CD14-positive monocyte (primary cell): Measurements from ENCODE around the gene DLK2. TPM values are rescaled to one million over a fixed set of nuclear protein-coding genes. Genes with fewer than 3 reads are reported as not detected.

Source experiments
- DNase-seq, 3 donors: peaks; one replicate each; pipeline ENCODE4 v3.0.0-alpha.2; 2011 to 2022
- H2AFZ ChIP-seq: 2 replicates; pipeline ENCODE4 v1.6.0; 2012; ENCODE audit warnings: mild to moderate bottlenecking, low read depth, low read length, inconsistent platforms; ENCODE audit not compliant: insufficient read depth, poor library complexity, severe bottlenecking
- H3K27ac ChIP-seq, 2 donors: 1 replicate in 1 of 2; 2 replicates in 1 of 2; pipeline ENCODE4 v1.5.1; 2012 to 2013; ENCODE audit warnings: low read length in 2 of 2, control low read depth in 1 of 2, inconsistent platforms in 1 of 2, low read depth in 1 of 2, mild to moderate bottlenecking in 1 of 2
- H3K27me3 ChIP-seq, 2 donors: one replicate each; pipeline versions ENCODE4 v1.6.0 to v1.6.1; 2011 to 2013; ENCODE audit warnings: low read length in 2 of 2; ENCODE audit not compliant: control insufficient read depth in 2 of 2, insufficient read depth in 2 of 2
- H3K36me3 ChIP-seq, 2 donors: replicated peaks in 1 of 2; 1 replicate in 1 of 2; 2 replicates in 1 of 2; pipeline versions ENCODE4 v1.5.1 to v1.6.1; 2012 to 2013; ENCODE audit warnings: low read length in 2 of 2, control low read depth in 1 of 2, inconsistent platforms in 1 of 2, mild to moderate bottlenecking in 1 of 2; ENCODE audit not compliant: insufficient read depth in 2 of 2, control insufficient read depth in 1 of 2
- H3K4me1 ChIP-seq, 2 donors: 1 replicate in 1 of 2; 2 replicates in 1 of 2; pipeline versions ENCODE4 v1.5.1 to v1.6.1; 2012 to 2013; ENCODE audit warnings: low read length in 2 of 2, control low read depth in 1 of 2, inconsistent platforms in 1 of 2, mild to moderate bottlenecking in 1 of 2, moderate library complexity in 1 of 2; ENCODE audit not compliant: insufficient read depth in 2 of 2, control insufficient read depth in 1 of 2
- H3K4me2 ChIP-seq: replicated peaks from 2 replicates; pipeline ENCODE3; 2012; ENCODE audit warnings: low read length, moderate library complexity, mild to moderate bottlenecking; ENCODE audit not compliant: poor library complexity, severe bottlenecking; ENCODE audit errors: extremely low read depth
- H3K4me3 ChIP-seq, 3 experiments: fragments of 200-600 bp in 1 of 3; sonication (generic) in 1 of 3; replicated peaks in 1 of 3; 1 replicate in 2 of 3; 2 replicates in 1 of 3; pipeline ENCODE4 v1.5.1; 2011 to 2013; ENCODE audit warnings: low read length in 3 of 3, mild to moderate bottlenecking in 3 of 3, control low read depth in 2 of 3, low read depth in 2 of 3, inconsistent platforms in 1 of 3, moderate library complexity in 1 of 3
- H3K79me2 ChIP-seq: 2 replicates; pipeline ENCODE4 v1.6.0; 2012; ENCODE audit warnings: mild to moderate bottlenecking, control low read depth, inconsistent platforms, low read length, moderate library complexity; ENCODE audit not compliant: insufficient read depth
- H3K9ac ChIP-seq: 2 replicates; pipeline ENCODE4 v1.6.0; 2017; ENCODE audit warnings: low read length, mild to moderate bottlenecking; ENCODE audit not compliant: insufficient read depth, poor library complexity, severe bottlenecking
- H3K9me3 ChIP-seq, 2 donors: replicated peaks in 1 of 2; 1 replicate in 1 of 2; 2 replicates in 1 of 2; pipeline versions ENCODE4 v1.5.1 to v1.6.1; 2012 to 2013; ENCODE audit warnings: low read length in 2 of 2, control low read depth in 1 of 2; ENCODE audit not compliant: control insufficient read depth in 1 of 2, insufficient read depth in 1 of 2
- H4K20me1 ChIP-seq: 2 replicates; pipeline ENCODE4 v1.6.0; 2012; ENCODE audit warnings: mild to moderate bottlenecking, low read length, control low read depth, moderate library complexity; ENCODE audit not compliant: insufficient read depth
- H3K27ac Mint-ChIP-seq, 7 donors: one replicate each; pipeline ENCODE4 v1.8.0; 2020; ENCODE audit warnings: mild to moderate bottlenecking in 7 of 7, mixed read lengths in 7 of 7, moderate library complexity in 6 of 7, inconsistent platforms in 2 of 7
- H3K27me3 Mint-ChIP-seq, 3 donors: one replicate each; pipeline ENCODE4 v1.8.0; 2021 to 2022; ENCODE audit warnings: low read depth in 3 of 3, mild to moderate bottlenecking in 3 of 3, mixed read lengths in 3 of 3, moderate library complexity in 3 of 3, inconsistent platforms in 1 of 3
- H3K36me3 Mint-ChIP-seq, 2 donors: one replicate each; pipeline ENCODE4 v1.8.0; 2020; ENCODE audit warnings: mixed read lengths in 2 of 2, inconsistent platforms in 1 of 2, mild to moderate bottlenecking in 1 of 2
- H3K4me1 Mint-ChIP-seq: one replicate; pipeline ENCODE4 v1.8.0; 2020; ENCODE audit warnings: mild to moderate bottlenecking, mixed read lengths
- H3K4me3 Mint-ChIP-seq, 2 donors: one replicate each; pipeline ENCODE4 v1.8.0; 2020; ENCODE audit warnings: mild to moderate bottlenecking in 2 of 2, mixed read lengths in 2 of 2, moderate library complexity in 1 of 2
- H3K9me3 Mint-ChIP-seq, 7 donors: one replicate each; pipeline ENCODE4 v1.8.0; 2020 to 2022; ENCODE audit warnings: mixed read lengths in 7 of 7, mild to moderate bottlenecking in 6 of 7, moderate library complexity in 6 of 7, inconsistent platforms in 2 of 7
- CTCF ChIP-seq: fragments of 200-600 bp; IDR thresholded peaks from one replicate; pipeline ENCODE4 v1.8.0; 2022; ENCODE audit warnings: antibody characterized with exemption, mild to moderate bottlenecking
- WGBS: methylation state at CpG from one replicate; pipeline ENCODE4 v1.1.5; 2013; ENCODE audit warnings: missing lambda C conversion rate; ENCODE audit not compliant: insufficient coverage; 5-methylcytosine and 5-hydroxymethylcytosine counted together
- intact Hi-C, 2 donors: fragments of 100-400 bp; cut with micrococcal nuclease; formaldehyde crosslinking; loops; one replicate each; pipeline versions ENCODE4 v1.15.0 to v1.15.1; 2023
- polyA plus RNA-seq, 3 donors: library from polyadenylated mRNA; depleted of rRNA in 1 of 3; unstranded in 2 of 3; stranded (reverse) in 1 of 3; fragments of 300-500 nt in 2 of 3; fragments of >200 nt in 1 of 3; fragmentation: Illumina TruSeq in 2 of 3; gene quantifications; 1 replicate in 2 of 3; 2 replicates in 1 of 3; pipeline ENCODE4 v1.2.3, GENCODE V29; 2012 to 2021

The DLK2 gene
- polyA plus RNA-seq, 3 donors = 0.08 TPM; not detected in 2

GRCh38 chr6:43435682-43436437, 19.5 kb downstream of the DLK2 start:
- peaks cover 0 to 2% (median 0%) of the 10 kb centered on the region in 3 donors for H3K27me3 Mint-ChIP-seq
- no peaks in the 10 kb centered on the region for H3K9me3 Mint-ChIP-seq
- no peak overlapping the region for H3K4me3 Mint-ChIP-seq
- H3K36me3 Mint-ChIP-seq = peaks cover 46 to 85% of the 10 kb centered on the region in 2 donors
- Histone ChIP-seq H3K36me3 (peaks cover 66 to 97% of the 10 kb centered on the region in 2 donors), H3K27me3 (no peaks in the 10 kb centered on the region), H3K4me1 (no peaks in the 10 kb centered on the region), H3K4me2 (no peak overlapping the region), H2AFZ (no peak overlapping the region), H3K27ac (no peak overlapping the region), H3K79me2 (no peaks in the 10 kb centered on the region), H3K4me3 (no peak overlapping the region), H3K9me3 (no peaks in the 10 kb centered on the region), H3K9ac (no peak overlapping the region), H4K20me1 (peaks cover 13% of the 10 kb centered on the region)
- no peak for DNase-seq
- H3K27ac Mint-ChIP-seq = no peak overlapping the region
- H3K4me1 Mint-ChIP-seq = peaks cover 3% of the 10 kb centered on the region
- 96% methylated on average over 4 of the region's 9 CpGs for WGBS
- no peak for TF ChIP-seq CTCF
- intact Hi-C loops = no loop called here

GRCh38 chr6:43434943-43435342, 20.4 kb downstream of the DLK2 start:
- no peak overlapping the region for H2AFZ ChIP-seq
- no peak for TF ChIP-seq CTCF
- no peak overlapping the region for H3K27ac ChIP-seq
- no peaks in the 10 kb centered on the region for H3K27me3 ChIP-seq
- H3K9ac ChIP-seq = no peak overlapping the region
- H3K4me3 ChIP-seq = no peak overlapping the region
- intact Hi-C loops = no loop called here
- H4K20me1 ChIP-seq = peaks cover 13% of the 10 kb centered on the region
- WGBS = 90% methylated on average over 2 of the region's 4 CpGs
- H3K9me3 ChIP-seq = no peaks in the 10 kb centered on the region
- no peak for DNase-seq
- peaks cover 0 to 2% (median 0%) of the 10 kb centered on the region in 3 donors for H3K27me3 Mint-ChIP-seq
- H3K4me1 ChIP-seq = no peaks in the 10 kb centered on the region
- H3K9me3 Mint-ChIP-seq = no peaks in the 10 kb centered on the region
- peaks cover 42 to 82% of the 10 kb centered on the region in 2 donors for H3K36me3 Mint-ChIP-seq
- no peak overlapping the region for H3K27ac Mint-ChIP-seq
- H3K4me3 Mint-ChIP-seq = no peak overlapping the region
- H3K36me3 ChIP-seq = peaks cover 61 to 92% of the 10 kb centered on the region in 2 donors
- H3K79me2 ChIP-seq = peaks cover 1% of the 10 kb centered on the region
- H3K4me1 Mint-ChIP-seq = peaks cover 3% of the 10 kb centered on the region
- no peak overlapping the region for H3K4me2 ChIP-seq
